ENCODE results near the gene CARS1. TPM values are rescaled to one million over a fixed set of nuclear protein-coding genes. Genes with fewer than 3 reads are reported as not detected.
A peak's percentile ranks its signal among the peaks of the same experiment; 100 is the strongest.

Gene CARS1
- total and polyA plus RNA-seq, 2 of the 8 experiments (the other 6 are each of a cell fraction or from before 2014, with no cell fraction given): 44.1 to 100 TPM

GRCh38 chr11:3014943-3015342 lies 42.3 kb downstream of the CARS1 start:
- Histone ChIP-seq H2AFZ (ENCODE audit: low read length) (no peak overlapping the region), H2BK20ac (ENCODE audit: low read length) (no peak overlapping the region), H3K4me1 (replicated peaks in 1 of 4; ENCODE audit: control insufficient read depth in 3 of 4, insufficient read depth in 4 of 4, low read length in 3 of 4) (no peaks in the 10 kb centered on the region), H2BK12ac (ENCODE audit: low read depth, low read length) (no peak overlapping the region), H3K14ac (ENCODE audit: insufficient read length) (no peak overlapping the region), H4K20me1 (replicated peaks in 1 of 2; ENCODE audit: control insufficient read depth in 1 of 2, insufficient read depth in 2 of 2, low read length in 2 of 2) (peaks cover 0 to 10% of the 10 kb centered on the region in 2 experiments), H3K27me3 (replicated peaks in 1 of 4; ENCODE audit: control insufficient read depth in 3 of 4, extremely low read depth in 1 of 4, insufficient read depth in 3 of 4, low read length in 3 of 4) (no peaks in the 10 kb centered on the region), H3K27ac (ENCODE audit: low read depth, low read length) (no peak overlapping the region), H3K9ac (replicated peaks in 1 of 4; ENCODE audit: extremely low read depth in 1 of 4, low read depth in 3 of 4, low read length in 3 of 4) (no peak overlapping the region), H3K18ac (ENCODE audit: extremely low read depth, low read length) (no peak overlapping the region), H3K36me3 (ENCODE audit: control insufficient read depth in 2 of 4, insufficient read depth in 4 of 4, low read length in 3 of 4) (peaks cover 38 to 73% (median 64%) of the 10 kb centered on the region in 4 experiments), H3K23ac (ENCODE audit: insufficient read length) (no peak overlapping the region), H2BK15ac (ENCODE audit: low read length) (no peak overlapping the region), H4K8ac (ENCODE audit: extremely low read depth, insufficient read depth, low read length) (peak overlapping the region; percentile 11; the same call in 1 of the 2 replicates), H3K79me1 (ENCODE audit: low read depth, low read length) (no peaks in the 10 kb centered on the region), H3K79me2 (ENCODE audit: control insufficient read depth in 1 of 2, insufficient read depth in 2 of 2, low read length in 2 of 2) (no peaks in the 10 kb centered on the region), H3K4ac (replicated peaks; ENCODE audit: insufficient read length, low read depth, low read length) (no peak overlapping the region), H3K9me3 (ENCODE audit: insufficient read depth in 2 of 2, low read depth in 1 of 2, low read length in 1 of 2) (no peaks in the 10 kb centered on the region), H3K4me3 (ENCODE audit: extremely low read depth in 1 of 4, insufficient read depth in 2 of 4, low read depth in 3 of 4, low read length in 4 of 4) (no peak overlapping the region), H4K5ac (ENCODE audit: insufficient read length, low read depth, low read length) (no peak overlapping the region), H2BK5ac (ENCODE audit: low read depth, low read length) (no peak overlapping the region), H3K23me2 (ENCODE audit: low read depth, low read length) (no peaks in the 10 kb centered on the region), H4K91ac (replicated peaks; ENCODE audit: insufficient read length, low read length) (no peak overlapping the region), H2AK5ac (ENCODE audit: low read depth, low read length) (no peak overlapping the region), H3K56ac (replicated peaks; ENCODE audit: insufficient read length, low read depth, low read length) (no peak overlapping the region), H2BK120ac (replicated peaks; ENCODE audit: low read depth, low read length) (no peak overlapping the region), H3K4me2 (ENCODE audit: insufficient read depth in 1 of 2, low read depth in 2 of 2, low read length in 2 of 2) (no peak overlapping the region)
- TF ChIP-seq CEBPB (IDR thresholded peaks at IDR 0.05; ENCODE audit: low read depth, low read length) (no peak), CREB1 (IDR thresholded peaks at IDR 0.05) (no peak), CHD1 (IDR thresholded peaks at IDR 0.05; ENCODE audit: low read depth, low read length) (no peak)
- FAIRE-seq (no peak), DNase-seq (ENCODE audit: low read depth in 1 of 2, low spot score in 2 of 2) (no peak)
- ChIA-PET POLR2A (ENCODE audit: partially characterized antibody) (interaction anchor here (1.0 to 1.8 kb wide), 7 partner anchors 9 to 25 kb away, joined by 3 to 8 read pairs (median 4); no protein-coding TSS in a partner anchor), CTCF (ENCODE audit: partially characterized antibody) (interaction anchor here (0.7 to 3.3 kb wide), 9 partner anchors 8 to 76 kb away, joined by 3 to 13 read pairs (median 4); no protein-coding TSS in a partner anchor)
- WGBS, 2 experiments (ENCODE audit: extremely low coverage in 1 of 2, insufficient coverage in 1 of 2, insufficient read length in 1 of 2, insufficient replicate concordance in 2 of 2, low coverage in 1 of 2, low lambda C conversion rate in 2 of 2, missing lambda C conversion rate in 1 of 2): 98% methylated on average over 3 of the region's 4 CpGs; no CpG with 5 or more reads in 1 of the 2 experiments
